HG03095 (cell line): ENCODE data around the gene B3GALT5.

Experiments used
- ATAC-seq: cut with Tn5 transposase; IDR thresholded peaks from one replicate; pipeline ENCODE4 v1.9.1; 2021; ENCODE audit warnings: moderate library complexity; ENCODE audit not compliant: unreplicated experiment

The B3GALT5 gene

GRCh38 chr21:39602793-39603192 is 9.9 kb upstream of the B3GALT5 start:
- no peak for ATAC-seq

GRCh38 chr21:39604951-39605350 is 7.8 kb upstream of the B3GALT5 start:
- ATAC-seq: no peak

- ATAC-seq: no peak
These were observed 2.0 kb upstream of the B3GALT5 start for GRCh38 chr21:39610703-39611102.

GRCh38 chr21:39611551-39612190 is 1.1 kb upstream of the B3GALT5 start:
- no peak for ATAC-seq

GRCh38 chr21:39613041-39613934 is 548 bp downstream of the B3GALT5 start:
- ATAC-seq: no peak

GRCh38 chr21:39616211-39616772 is 3.6 kb downstream of the B3GALT5 start:
- no peak for ATAC-seq

- ATAC-seq: no peak
These were observed 8.1 kb downstream of the B3GALT5 start for GRCh38 chr21:39620856-39621255.

- no peak for ATAC-seq
These were observed 12.6 kb downstream of the B3GALT5 start for GRCh38 chr21:39625211-39625895.

- ATAC-seq: no peak
These were observed 15.6 kb downstream of the B3GALT5 start for GRCh38 chr21:39628385-39628784.

GRCh38 chr21:39630191-39630591 is 17.5 kb downstream of the B3GALT5 start:
- ATAC-seq: no peak

- ATAC-seq: no peak
These were observed 18.1 kb downstream of the B3GALT5 start for GRCh38 chr21:39630827-39631226.

GRCh38 chr21:39631842-39632562 is 19.3 kb downstream of the B3GALT5 start:
- ATAC-seq: no peak

- ATAC-seq: no peak
These were observed 20.2 kb downstream of the B3GALT5 start for GRCh38 chr21:39632796-39633442.

GRCh38 chr21:39633770-39634181 is 21.0 kb downstream of the B3GALT5 start:
- ATAC-seq: no peak

GRCh38 chr21:39634507-39634906 is 21.8 kb downstream of the B3GALT5 start:
- ATAC-seq: no peak

- ATAC-seq: no peak
These were observed 24.6 kb downstream of the B3GALT5 start for GRCh38 chr21:39637197-39637970.

- no peak for ATAC-seq
These were observed 25.2 kb downstream of the B3GALT5 start for GRCh38 chr21:39637971-39638240.

GRCh38 chr21:39638281-39638680 is 25.5 kb downstream of the B3GALT5 start:
- ATAC-seq: no peak

GRCh38 chr21:39640754-39641153 is 28.0 kb downstream of the B3GALT5 start:
- ATAC-seq: no peak
